ENCODE measurements around the gene VANGL2. TPM values are rescaled to one million over a fixed set of nuclear protein-coding genes. Genes with fewer than 3 reads are reported as not detected.
A peak's percentile ranks its signal among the peaks of the same experiment; 100 is the strongest.

Gene VANGL2
- total and polyA plus RNA-seq, 9 of the 15 experiments (the other 6 are each of a cell fraction or from before 2014, with no cell fraction given) = 0.28 to 4.0 (median 0.98) TPM

DNA sequence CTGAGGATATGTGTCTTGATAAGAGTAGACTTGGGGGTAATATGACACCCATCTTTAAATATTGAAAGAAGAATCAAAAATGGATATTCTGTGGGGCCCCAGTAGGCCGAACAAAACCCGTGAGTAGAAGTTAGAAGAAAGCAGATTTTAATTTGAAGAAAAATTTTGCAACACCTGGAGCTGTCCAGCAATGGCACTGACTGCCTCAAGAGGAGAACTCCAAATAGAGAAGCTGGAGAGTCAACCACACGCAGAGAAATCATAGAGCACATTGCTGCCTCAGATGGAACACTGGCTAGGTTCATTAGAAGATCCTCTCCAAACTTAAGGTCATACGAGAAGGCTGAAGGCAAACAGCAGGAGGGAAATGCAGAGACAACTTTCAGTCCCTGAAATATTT, 26.7 kb upstream of the VANGL2 start:
- Histone ChIP-seq H3K27ac (ENCODE audit: extremely low read depth, low read depth, low read length) (no peak overlapping the region), H3K9ac (ENCODE audit: insufficient read depth in 1 of 2, low read depth in 2 of 2, low read length in 2 of 2) (no peak overlapping the region), H3K36me3 (ENCODE audit: control insufficient read depth, insufficient read depth, low read length) (no peaks in the 10 kb centered on the region), H2AFZ (ENCODE audit: low read depth, low read length) (no peak overlapping the region), H3K4me1 (replicated peaks in 1 of 2; ENCODE audit: control insufficient read depth in 2 of 2, insufficient read depth in 2 of 2, low read length in 2 of 2) (peaks cover 20 to 25% of the 10 kb centered on the region in 2 experiments), H4K20me1 (replicated peaks; ENCODE audit: control insufficient read depth, insufficient read depth, low read length) (no peaks in the 10 kb centered on the region), H3K4me2 (ENCODE audit: insufficient read depth, low read length) (no peak overlapping the region), H3K9me1 (ENCODE audit: control insufficient read depth, insufficient read depth, low read length) (no peaks in the 10 kb centered on the region), H3K27me3 (ENCODE audit: control insufficient read depth in 2 of 2, insufficient read depth in 2 of 2, low read length in 2 of 2) (no peaks in the 10 kb centered on the region; a peak in 1 of 5 replicates), H3K79me2 (ENCODE audit: control insufficient read depth, insufficient read depth, low read length) (no peaks in the 10 kb centered on the region), H3K9me3 (replicated peaks; ENCODE audit: control insufficient read depth, insufficient read depth, low read depth, low read length) (no peaks in the 10 kb centered on the region), H3K4me3 (no peak overlapping the region)
- WGBS (ENCODE audit: insufficient coverage, low coverage, missing lambda C conversion rate) = 43% methylated on average over 4 of the region's 4 CpGs
- TF ChIP-seq, protein P1, sequence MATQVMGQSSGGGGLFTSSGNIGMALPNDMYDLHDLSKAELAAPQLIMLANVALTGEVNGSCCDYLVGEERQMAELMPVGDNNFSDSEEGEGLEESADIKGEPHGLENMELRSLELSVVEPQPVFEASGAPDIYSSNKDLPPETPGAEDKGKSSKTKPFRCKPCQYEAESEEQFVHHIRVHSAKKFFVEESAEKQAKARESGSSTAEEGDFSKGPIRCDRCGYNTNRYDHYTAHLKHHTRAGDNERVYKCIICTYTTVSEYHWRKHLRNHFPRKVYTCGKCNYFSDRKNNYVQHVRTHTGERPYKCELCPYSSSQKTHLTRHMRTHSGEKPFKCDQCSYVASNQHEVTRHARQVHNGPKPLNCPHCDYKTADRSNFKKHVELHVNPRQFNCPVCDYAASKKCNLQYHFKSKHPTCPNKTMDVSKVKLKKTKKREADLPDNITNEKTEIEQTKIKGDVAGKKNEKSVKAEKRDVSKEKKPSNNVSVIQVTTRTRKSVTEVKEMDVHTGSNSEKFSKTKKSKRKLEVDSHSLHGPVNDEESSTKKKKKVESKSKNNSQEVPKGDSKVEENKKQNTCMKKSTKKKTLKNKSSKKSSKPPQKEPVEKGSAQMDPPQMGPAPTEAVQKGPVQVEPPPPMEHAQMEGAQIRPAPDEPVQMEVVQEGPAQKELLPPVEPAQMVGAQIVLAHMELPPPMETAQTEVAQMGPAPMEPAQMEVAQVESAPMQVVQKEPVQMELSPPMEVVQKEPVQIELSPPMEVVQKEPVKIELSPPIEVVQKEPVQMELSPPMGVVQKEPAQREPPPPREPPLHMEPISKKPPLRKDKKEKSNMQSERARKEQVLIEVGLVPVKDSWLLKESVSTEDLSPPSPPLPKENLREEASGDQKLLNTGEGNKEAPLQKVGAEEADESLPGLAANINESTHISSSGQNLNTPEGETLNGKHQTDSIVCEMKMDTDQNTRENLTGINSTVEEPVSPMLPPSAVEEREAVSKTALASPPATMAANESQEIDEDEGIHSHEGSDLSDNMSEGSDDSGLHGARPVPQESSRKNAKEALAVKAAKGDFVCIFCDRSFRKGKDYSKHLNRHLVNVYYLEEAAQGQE (IDR thresholded peaks at IDR 0.05; ENCODE audit: borderline replicate concordance) = peak; percentile 93
- TF ChIP-seq, protein P1 (CRISPR knock-in tag; IDR thresholded peaks at IDR 0.05; ENCODE audit: low read depth) = no peak
- TF ChIP-seq MIER1 (IDR thresholded peaks at IDR 0.05; ENCODE audit: low read depth) (peak; percentile 60; the same call in 1 of the 2 replicates), MEIS2 (IDR thresholded peaks at IDR 0.05; ENCODE audit: partially characterized antibody) (no peak), EHMT2 (IDR thresholded peaks at IDR 0.05) (peak; percentile 79), CEBPB (tag; IDR thresholded peaks at IDR 0.05) (peak; percentile 54)
- TF ChIP-seq, protein P2, sequence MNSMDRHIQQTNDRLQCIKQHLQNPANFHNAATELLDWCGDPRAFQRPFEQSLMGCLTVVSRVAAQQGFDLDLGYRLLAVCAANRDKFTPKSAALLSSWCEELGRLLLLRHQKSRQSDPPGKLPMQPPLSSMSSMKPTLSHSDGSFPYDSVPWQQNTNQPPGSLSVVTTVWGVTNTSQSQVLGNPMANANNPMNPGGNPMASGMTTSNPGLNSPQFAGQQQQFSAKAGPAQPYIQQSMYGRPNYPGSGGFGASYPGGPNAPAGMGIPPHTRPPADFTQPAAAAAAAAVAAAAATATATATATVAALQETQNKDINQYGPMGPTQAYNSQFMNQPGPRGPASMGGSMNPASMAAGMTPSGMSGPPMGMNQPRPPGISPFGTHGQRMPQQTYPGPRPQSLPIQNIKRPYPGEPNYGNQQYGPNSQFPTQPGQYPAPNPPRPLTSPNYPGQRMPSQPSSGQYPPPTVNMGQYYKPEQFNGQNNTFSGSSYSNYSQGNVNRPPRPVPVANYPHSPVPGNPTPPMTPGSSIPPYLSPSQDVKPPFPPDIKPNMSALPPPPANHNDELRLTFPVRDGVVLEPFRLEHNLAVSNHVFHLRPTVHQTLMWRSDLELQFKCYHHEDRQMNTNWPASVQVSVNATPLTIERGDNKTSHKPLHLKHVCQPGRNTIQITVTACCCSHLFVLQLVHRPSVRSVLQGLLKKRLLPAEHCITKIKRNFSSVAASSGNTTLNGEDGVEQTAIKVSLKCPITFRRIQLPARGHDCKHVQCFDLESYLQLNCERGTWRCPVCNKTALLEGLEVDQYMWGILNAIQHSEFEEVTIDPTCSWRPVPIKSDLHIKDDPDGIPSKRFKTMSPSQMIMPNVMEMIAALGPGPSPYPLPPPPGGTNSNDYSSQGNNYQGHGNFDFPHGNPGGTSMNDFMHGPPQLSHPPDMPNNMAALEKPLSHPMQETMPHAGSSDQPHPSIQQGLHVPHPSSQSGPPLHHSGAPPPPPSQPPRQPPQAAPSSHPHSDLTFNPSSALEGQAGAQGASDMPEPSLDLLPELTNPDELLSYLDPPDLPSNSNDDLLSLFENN (IDR thresholded peaks at IDR 0.05; ENCODE audit: low read depth in 2 of 2, low read length in 2 of 2) = no peak
- TF ChIP-seq, protein P3, sequence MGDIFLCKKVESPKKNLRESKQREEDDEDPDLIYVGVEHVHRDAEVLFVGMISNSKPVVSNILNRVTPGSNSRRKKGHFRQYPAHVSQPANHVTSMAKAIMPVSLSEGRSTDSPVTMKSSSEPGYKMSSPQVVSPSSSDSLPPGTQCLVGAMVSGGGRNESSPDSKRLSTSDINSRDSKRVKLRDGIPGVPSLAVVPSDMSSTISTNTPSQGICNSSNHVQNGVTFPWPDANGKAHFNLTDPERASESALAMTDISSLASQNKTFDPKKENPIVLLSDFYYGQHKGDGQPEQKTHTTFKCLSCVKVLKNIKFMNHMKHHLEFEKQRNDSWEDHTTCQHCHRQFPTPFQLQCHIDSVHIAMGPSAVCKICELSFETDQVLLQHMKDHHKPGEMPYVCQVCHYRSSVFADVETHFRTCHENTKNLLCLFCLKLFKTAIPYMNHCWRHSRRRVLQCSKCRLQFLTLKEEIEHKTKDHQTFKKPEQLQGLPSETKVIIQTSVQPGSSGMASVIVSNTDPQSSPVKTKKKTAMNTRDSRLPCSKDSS (IDR thresholded peaks at IDR 0.05; ENCODE audit: low read depth, partially characterized antibody) = no peak
- BruUV-seq (replicated peaks) = no TSS peak
- in situ Hi-C loops (cut with MboI) = loop anchor here (10.0 kb wide), 1 partner anchor 269 kb away; no protein-coding TSS in a partner anchor
- CTCF ChIA-PET (ENCODE audit: low intra/inter-chr PET ratio) = no interaction called here
- POLR2A ChIA-PET = interaction anchor here (0.6 to 5.7 kb wide), 6 partner anchors 11 to 178 kb away, joined by 3 to 37 read pairs (median 3); no protein-coding TSS in a partner anchor
- intact Hi-C loops (cut with micrococcal nuclease) = no loop called here
- DNase-seq (ENCODE audit: extremely low read depth in 1 of 4, low spot score in 3 of 4) (no peak), ATAC-seq (no peak), FAIRE-seq (no peak)

Data from K562 (cell line).